GM12878 (cell line): Measurements from ENCODE around the gene ABHD3. TPM values are rescaled to one million over a fixed set of nuclear protein-coding genes. Genes with fewer than 3 reads are reported as not detected.

Experiments
- ATAC-seq: fragments of 200-7000 bp; cut with Tn5 transposase; 3 replicates; pipeline ENCODE4 v1.9.1; 2020; ENCODE audit warnings: mild to moderate bottlenecking, moderate library complexity
- BruUV-seq: library from RNA; stranded (reverse); fragments of 400-500 nt; replicated peaks from 2 replicates; lab custom pipeline; 2021; lab: Mats Ljungman, UMichigan
- CTCF ChIA-PET: fragments of 300-600 bp; sonication (Branson Sonifier 250); formaldehyde crosslinking; extraction: SDS; loops from one replicate; lab custom pipeline; 2021; ENCODE audit warnings: inconsistent platforms; lab: Yijun Ruan, JAX
- POLR2A ChIA-PET: fragments of 350-600 bp; formaldehyde crosslinking; extraction: SDS; loops from one replicate; lab custom pipeline; 2021; ENCODE audit warnings: inconsistent platforms; lab: Charles Lee
- RAD21 ChIA-PET: fragments of 300-600 bp; sonication (Branson Sonifier 250); formaldehyde crosslinking; loops from one replicate; lab custom pipeline; 2023; ENCODE audit warnings: antibody characterized with exemption; ENCODE audit not compliant: unreplicated experiment; lab: Charles Lee
- SMC1A ChIA-PET: fragments of 300-600 bp; sonication (Branson Sonifier 250); formaldehyde crosslinking; loops from one replicate; lab custom pipeline; 2023; ENCODE audit not compliant: unreplicated experiment, uncharacterized antibody; lab: Charles Lee
- DNase-seq: peaks from one replicate; pipeline ENCODE4 v3.0.0-alpha.2; 2011; ENCODE audit warnings: low read depth, low spot score
- FAIRE-seq: peaks from 3 replicates; lab custom pipeline; 2011; peaks lifted over from hg19 to GRCh38; lab: Jason Lieb, UNC
- H2AFZ ChIP-seq: 2 replicates; pipeline ENCODE4 v1.6.0; 2011; ENCODE audit warnings: low read depth, low read length, control low read depth; ENCODE audit not compliant: control insufficient read depth
- H3K27ac ChIP-seq: 2 replicates; pipeline ENCODE4 v1.5.1; 2011; ENCODE audit warnings: control low read depth; ENCODE audit not compliant: control insufficient read depth, insufficient read depth
- H3K27me3 ChIP-seq, 2 experiments: replicated peaks in 1 of 2; 2 replicates each; pipeline versions ENCODE4 v1.6.0 to v1.6.1; 2011; ENCODE audit warnings: low read length in 1 of 2; ENCODE audit not compliant: control insufficient read depth in 2 of 2, insufficient read depth in 2 of 2
- H3K36me3 ChIP-seq, 2 experiments: 2 replicates each; pipeline ENCODE4 v1.5.1; 2011; ENCODE audit warnings: low read length in 1 of 2; ENCODE audit not compliant: control insufficient read depth in 2 of 2, insufficient read depth in 2 of 2
- H3K4me1 ChIP-seq: 2 replicates; pipeline ENCODE4 v1.6.1; 2011; ENCODE audit warnings: mild to moderate bottlenecking, low read length, moderate library complexity, mixed read lengths; ENCODE audit not compliant: control insufficient read depth, insufficient read depth
- H3K4me2 ChIP-seq: 2 replicates; pipeline ENCODE4 v1.6.0; 2011; ENCODE audit warnings: control low read depth; ENCODE audit not compliant: control insufficient read depth, insufficient read depth
- H3K4me3 ChIP-seq: fragments of 200-600 bp; sonication (generic); 2 replicates; pipeline ENCODE4 v1.5.1; 2016
- H3K79me2 ChIP-seq: 2 replicates; pipeline ENCODE4 v1.6.0; 2011; ENCODE audit warnings: low read length; ENCODE audit not compliant: control insufficient read depth, insufficient read depth
- H3K9ac ChIP-seq: 2 replicates; pipeline ENCODE4 v1.8.0; 2011; ENCODE audit warnings: low read length, control low read depth, mixed read lengths; ENCODE audit not compliant: control insufficient read depth, insufficient read depth
- H3K9me3 ChIP-seq: replicated peaks from 3 replicates; pipeline ENCODE4 v1.5.1; 2011; ENCODE audit warnings: mild to moderate bottlenecking, low read length; ENCODE audit not compliant: control insufficient read depth, insufficient read depth
- H4K20me1 ChIP-seq: 2 replicates; pipeline ENCODE4 v1.6.0; 2011; ENCODE audit not compliant: control insufficient read depth, insufficient read depth
- CBFB ChIP-seq: IDR thresholded peaks from 2 replicates; pipeline ENCODE4 v1.6.1; 2016; ENCODE audit warnings: antibody characterized with exemption, low read depth
- CEBPB ChIP-seq, 2 experiments: fragments of 150-350 bp in 1 of 2; IDR thresholded peaks; 2 replicates each; pipeline ENCODE4 v1.6.1; 2012 to 2014; ENCODE audit warnings: low read depth in 2 of 2, low read length in 2 of 2, borderline replicate concordance in 1 of 2, inconsistent platforms in 1 of 2
- EZH2 ChIP-seq: IDR thresholded peaks from 2 replicates; pipeline ENCODE4 v1.6.1; 2012; ENCODE audit warnings: low read depth, mild to moderate bottlenecking, control low read depth, inconsistent platforms, low read length, borderline replicate concordance; ENCODE audit not compliant: control insufficient read depth
- FOXM1 ChIP-seq: IDR thresholded peaks from 2 replicates; pipeline ENCODE4 v1.6.1; 2012; ENCODE audit warnings: low read depth, mild to moderate bottlenecking, inconsistent platforms, low read length, moderate library complexity
- KDM1A ChIP-seq: fragments of 200-600 bp; sonication (generic); IDR thresholded peaks from 2 replicates; pipeline ENCODE4 v1.6.1; 2016; ENCODE audit warnings: borderline replicate concordance
- MAX ChIP-seq: IDR thresholded peaks from 2 replicates; pipeline ENCODE4 v1.6.1; 2012; ENCODE audit warnings: low read depth, low read length, improper control_type of control experiment
- MEF2B ChIP-seq: fragments of 450-650 bp; IDR thresholded peaks from 2 replicates; pipeline ENCODE4 v1.6.1; 2018; ENCODE audit warnings: mild to moderate bottlenecking, moderate library complexity; ENCODE audit not compliant: partially characterized antibody, poor library complexity, severe bottlenecking
- NBN ChIP-seq: fragments of 450-650 bp; IDR thresholded peaks from 2 replicates; pipeline ENCODE4 v1.6.1; 2016
- POLR2AphosphoS5 ChIP-seq: IDR thresholded peaks from 2 replicates; pipeline ENCODE4 v1.6.1; 2011; ENCODE audit warnings: mild to moderate bottlenecking, low read length, inconsistent platforms
- RAD21 ChIP-seq: IDR thresholded peaks from 2 replicates; pipeline ENCODE4 v1.6.1; 2011; ENCODE audit warnings: mild to moderate bottlenecking, low read depth, low read length, moderate library complexity; ENCODE audit not compliant: insufficient read depth
- RB1 ChIP-seq: fragments of 450-650 bp; formaldehyde crosslinking; IDR thresholded peaks from 2 replicates; pipeline ENCODE4 v1.6.1; 2017; ENCODE audit warnings: mild to moderate bottlenecking, borderline replicate concordance
- RFX5 ChIP-seq: IDR thresholded peaks from 2 replicates; pipeline ENCODE4 v1.6.1; 2011; ENCODE audit warnings: low read depth, low read length, improper control_type of control experiment
- ZNF24 ChIP-seq: fragments of 450-650 bp; IDR thresholded peaks from 2 replicates; pipeline ENCODE4 v1.6.1; 2017; ENCODE audit warnings: antibody characterized with exemption, mild to moderate bottlenecking
- ZNF384 ChIP-seq: IDR thresholded peaks from 2 replicates; pipeline ENCODE4 v1.6.1; 2012; ENCODE audit warnings: low read depth, mild to moderate bottlenecking, low read length, improper control_type of control experiment, borderline replicate concordance
- ZSCAN29 ChIP-seq: fragments of 450-650 bp; IDR thresholded peaks from 2 replicates; pipeline ENCODE4 v1.6.1; 2017; ENCODE audit warnings: mild to moderate bottlenecking, moderate library complexity
- ZZZ3 ChIP-seq: IDR thresholded peaks from 2 replicates; pipeline ENCODE4 v1.6.1; 2011; ENCODE audit warnings: low read depth; ENCODE audit not compliant: control insufficient read depth, insufficient read length
- WGBS: methylation state at CpG from one replicate; pipeline ENCODE4 v1.1.6; 2016; ENCODE audit warnings: low lambda C conversion rate; ENCODE audit not compliant: insufficient replicate concordance, insufficient coverage; ENCODE audit errors: missing lambda C conversion rate; 5-methylcytosine and 5-hydroxymethylcytosine counted together
- in situ Hi-C: fragments of 300-500 bp; cut with MboI; formaldehyde crosslinking; loops from 9 replicates; pipeline ENCODE4 v1.14.3; 2018; ENCODE audit warnings: mixed read lengths
- intact Hi-C: fragments of 100-400 bp; cut with micrococcal nuclease; formaldehyde crosslinking; loops from one replicate; pipeline ENCODE4 v1.14.2; 2022; ENCODE audit not compliant: unreplicated experiment
- polyA plus RNA-seq, 11 experiments: library from polyadenylated mRNA; depleted of rRNA in 4 of 11; unstranded in 6 of 11; stranded (reverse) in 5 of 11; fragments of >200 nt; fragmentation: Nextera tagmentation in 4 of 11; fragmentation: Illumina TruSeq in 1 of 11; extraction: Ambion mirVana in 4 of 11; extraction: Trizol in 1 of 11; gene quantifications; 1 replicate in 1 of 11; 2 replicates in 10 of 11; pipeline versions ENCODE4 v1.2.1 to v1.2.3, GENCODE V29; 2011 to 2016; ENCODE audit warnings: inconsistent platforms in 2 of 11, missing spikeins in 2 of 11, low read depth in 1 of 11
- total RNA-seq, 4 experiments: library from RNA; depleted of rRNA in 3 of 4; stranded (reverse); fragments of >200 nt in 3 of 4; fragmentation: Illumina TruSeq in 1 of 4; extraction: Trizol in 1 of 4; gene quantifications; 2 replicates each; pipeline versions ENCODE4 v1.2.1 to v1.2.3, GENCODE V29; 2013 to 2021

ABHD3 gene
- total and polyA plus RNA-seq, 10 of the 15 experiments (the other 5 are each of a cell fraction or from before 2014, with no cell fraction given): 4.9 to 49.8 (median 18.3) TPM

GRCh38 chr18:21733011-21733410 is 28.4 kb upstream of the ABHD3 start:
- ChIA-PET CTCF (interaction anchor here (0.7 to 1.6 kb wide), 3 partner anchors 10 to 23 kb away, joined by 3 to 4 read pairs (median 3); no protein-coding TSS in a partner anchor), SMC1A (interaction anchor here (0.6 kb wide), 1 partner anchor 224 kb away, joined by 7 read pairs; no protein-coding TSS in a partner anchor), RAD21 (no interaction called here)
- intact Hi-C loops: no loop called here
- H4K20me1 ChIP-seq: no peaks in the 10 kb centered on the region
- ATAC-seq (no peak), DNase-seq (no peak), FAIRE-seq (no peak)
- no peak overlapping the region for H3K9ac ChIP-seq
- no TSS peak for BruUV-seq
- H3K4me2 ChIP-seq: no peak overlapping the region
- in situ Hi-C loops: no loop called here
- 66% methylated on average over 5 of the region's 5 CpGs for WGBS
- no peaks in the 10 kb centered on the region; the same call in 2 of the 3 replicates for H3K9me3 ChIP-seq
- no peaks in the 10 kb centered on the region for H3K36me3 ChIP-seq
- no peak overlapping the region for H2AFZ ChIP-seq
- H3K79me2 ChIP-seq: no peaks in the 10 kb centered on the region
- no peaks in the 10 kb centered on the region for H3K27me3 ChIP-seq
- H3K4me3 ChIP-seq: no peak overlapping the region
- H3K27ac ChIP-seq: no peak overlapping the region
- TF ChIP-seq NBN (no peak), ZNF24 (no peak), MAX (no peak), ZNF384 (no peak), FOXM1 (no peak), RFX5 (no peak), ZSCAN29 (no peak), CBFB (no peak), KDM1A (no peak), ZZZ3 (no peak), POLR2AphosphoS5 (no peak), RB1 (no peak), RAD21 (no peak), CEBPB (IDR thresholded peaks at IDR 0.05; ENCODE audit: borderline replicate concordance in 1 of 2, low read depth in 2 of 2, low read length in 2 of 2) (no peak), EZH2 (no peak), MEF2B (no peak)
- TF ChIP-seq, all 136 proteins: peak for 0
- POLR2A ChIA-PET: no interaction called here
- no peaks in the 10 kb centered on the region for H3K4me1 ChIP-seq
